Mesothelial cell of epicardium (in vitro differentiated cells): ENCODE measurements around the gene GLRX2. TPM values are rescaled to one million over a fixed set of nuclear protein-coding genes. Genes with fewer than 3 reads are reported as not detected.

Experiments used
- DNase-seq, 2 experiments: peaks; one replicate each; pipeline ENCODE4 v3.0.0; 2021; ENCODE audit warnings: low spot score in 2 of 2; ENCODE audit not compliant: unreplicated experiment in 2 of 2
- H3K27ac Mint-ChIP-seq: 2 replicates; pipeline ENCODE4 v1.8.0; 2021; ENCODE audit warnings: mixed read lengths
- H3K27me3 Mint-ChIP-seq: 2 replicates; pipeline ENCODE4 v1.8.0; 2021; ENCODE audit warnings: low read depth, mixed read lengths
- H3K36me3 Mint-ChIP-seq: 2 replicates; pipeline ENCODE4 v1.8.0; 2021; ENCODE audit warnings: mixed read lengths
- H3K4me1 Mint-ChIP-seq: 2 replicates; pipeline ENCODE4 v1.8.0; 2021; ENCODE audit warnings: mixed read lengths
- H3K4me3 Mint-ChIP-seq: 2 replicates; pipeline ENCODE4 v1.8.0; 2021; ENCODE audit warnings: mild to moderate bottlenecking, moderate library complexity, mixed read lengths
- H3K9me3 Mint-ChIP-seq: 2 replicates; pipeline ENCODE4 v1.8.0; 2021; ENCODE audit warnings: mixed read lengths
- CTCF ChIP-seq: fragments of 200-600 bp; sonication (generic); IDR thresholded peaks from one replicate; pipeline ENCODE4 v1.5.0; 2021; ENCODE audit warnings: antibody characterized with exemption; ENCODE audit not compliant: unreplicated experiment
- total RNA-seq: library from RNA; stranded (reverse); gene quantifications from 3 replicates; pipeline ENCODE4 v1.2.1, GENCODE V29; 2021

Gene GLRX2
- total RNA-seq, 1 donor from 2014 or later = 10.4 TPM

DNA sequence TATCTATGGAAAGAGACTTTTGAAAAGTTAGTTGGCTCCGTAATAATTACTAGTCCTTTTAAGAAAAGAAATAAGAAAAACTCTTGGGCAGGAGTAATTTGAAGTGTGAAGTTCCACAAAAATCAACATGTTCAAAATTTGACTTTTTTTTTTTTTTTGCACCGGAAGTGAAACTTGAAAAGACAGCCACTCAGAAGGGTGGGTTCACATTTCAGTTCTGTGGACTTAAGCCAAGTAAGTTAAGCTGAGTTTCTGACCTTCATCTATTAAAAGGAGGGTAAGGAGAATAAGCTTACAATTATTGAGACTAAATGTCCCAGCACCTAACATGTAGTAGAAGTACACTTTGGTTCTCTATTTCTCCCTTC lies 34.8 kb downstream of the GLRX2 start:
- DNase-seq = no peak
- Mint-ChIP-seq H3K27ac (no peak overlapping the region), H3K4me1 (no peaks in the 10 kb centered on the region), H3K27me3 (no peaks in the 10 kb centered on the region), H3K4me3 (no peak overlapping the region), H3K36me3 (peaks cover 4% of the 10 kb centered on the region), H3K9me3 (no peaks in the 10 kb centered on the region)
- no peak for TF ChIP-seq CTCF

DNA sequence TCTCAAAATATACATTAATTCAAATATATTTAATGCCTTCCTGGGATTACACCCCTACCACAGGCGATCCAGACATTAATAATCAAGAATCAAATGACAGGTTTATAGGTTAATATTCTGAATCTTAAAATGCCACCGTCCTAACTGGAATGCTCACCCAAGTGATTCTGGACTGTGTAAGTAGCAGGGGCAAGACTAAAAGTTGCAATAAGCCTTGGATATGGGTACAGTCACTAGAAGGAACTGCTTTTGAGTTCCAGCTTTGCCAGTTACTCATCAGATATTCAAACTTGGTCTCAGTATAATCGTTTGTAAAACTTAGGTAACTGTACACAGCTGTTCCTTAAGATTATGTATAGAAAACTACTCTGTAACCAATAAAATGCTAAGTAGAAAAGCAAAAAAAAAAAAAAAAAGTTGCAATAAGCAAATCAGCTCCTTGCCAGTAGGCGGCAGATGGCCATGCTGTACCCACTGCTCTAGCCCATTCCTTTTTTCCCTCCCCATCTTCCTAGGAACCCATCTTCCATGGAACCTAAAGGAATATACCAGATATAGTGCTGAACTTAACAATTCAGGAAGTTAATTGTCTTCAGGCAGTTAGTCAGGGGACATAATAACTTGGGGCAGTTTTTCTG lies 35.3 kb downstream of the GLRX2 start:
- Mint-ChIP-seq H3K27me3 (no peaks in the 10 kb centered on the region), H3K36me3 (peaks cover 4% of the 10 kb centered on the region), H3K9me3 (no peaks in the 10 kb centered on the region), H3K27ac (no peak overlapping the region), H3K4me1 (no peaks in the 10 kb centered on the region), H3K4me3 (no peak overlapping the region)
- TF ChIP-seq CTCF = peak; percentile 31
- DNase-seq = no peak

DNA sequence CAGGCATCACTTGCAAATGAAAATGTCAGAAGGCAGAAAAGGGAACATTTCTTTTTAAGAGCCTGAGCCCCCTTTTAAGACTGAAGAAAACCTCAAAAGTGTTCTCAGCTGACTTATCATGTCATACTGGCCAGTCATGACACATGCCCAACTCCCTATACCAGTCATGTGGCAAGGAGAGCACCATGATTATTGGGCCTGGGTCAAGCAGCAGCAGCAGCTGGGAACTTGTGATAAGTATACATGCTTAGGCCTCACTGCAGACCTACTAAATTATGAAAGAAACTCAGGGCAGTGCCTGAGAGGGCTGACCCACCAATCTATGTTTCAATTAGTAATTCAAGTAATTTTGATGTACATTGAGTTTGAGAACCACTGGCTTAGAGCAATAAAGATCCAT lies 37.2 kb downstream of the GLRX2 start:
- Mint-ChIP-seq H3K27me3 (no peaks in the 10 kb centered on the region), H3K4me3 (no peak overlapping the region), H3K36me3 (peaks cover 8% of the 10 kb centered on the region), H3K9me3 (peaks cover 2% of the 10 kb centered on the region), H3K4me1 (no peaks in the 10 kb centered on the region), H3K27ac (peak overlapping the region; percentile 70)
- no peak for TF ChIP-seq CTCF
- DNase-seq = no peak

- Mint-ChIP-seq H3K36me3 (peaks cover 13% of the 10 kb centered on the region), H3K27ac (no peak overlapping the region), H3K4me1 (no peaks in the 10 kb centered on the region), H3K27me3 (no peaks in the 10 kb centered on the region), H3K4me3 (no peak overlapping the region), H3K9me3 (peaks cover 8% of the 10 kb centered on the region)
- no peak for TF ChIP-seq CTCF
- DNase-seq = no peak
Observed at GRCh38 chr1:193066606-193067005, 38.6 kb downstream of the GLRX2 start.

DNA sequence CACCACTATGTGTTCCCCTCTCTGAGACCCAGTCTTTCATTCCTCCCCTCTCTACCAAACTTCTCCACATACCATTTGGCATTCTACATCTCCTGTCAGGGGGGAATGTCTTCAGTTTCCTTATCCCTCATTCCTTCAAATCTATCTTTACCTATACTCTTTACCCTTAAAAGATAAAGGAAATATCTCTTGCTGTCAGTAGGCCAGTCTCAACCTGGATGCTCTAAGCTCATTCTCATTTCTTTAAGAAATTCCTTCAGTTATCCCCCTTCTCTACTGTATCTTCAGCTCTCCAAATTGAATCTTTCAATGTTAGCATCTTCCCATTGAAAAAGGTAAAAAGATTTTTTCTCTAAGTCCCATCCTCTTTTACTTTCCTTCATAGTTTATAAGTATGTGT lies 39.3 kb downstream of the GLRX2 start:
- Mint-ChIP-seq H3K4me3 (no peak overlapping the region), H3K27ac (no peak overlapping the region), H3K27me3 (no peaks in the 10 kb centered on the region), H3K36me3 (peaks cover 13% of the 10 kb centered on the region), H3K9me3 (peaks cover 8% of the 10 kb centered on the region), H3K4me1 (peaks cover 4% of the 10 kb centered on the region)
- TF ChIP-seq CTCF = no peak
- no peak for DNase-seq
